Body of pancreas (tissue), 4 donors: ENCODE measurements around the gene INTS3.

Experiments used
- CTCF ChIP-seq, 7 experiments: fragments of 450-650 bp in 4 of 7; fragments of 200-600 bp in 3 of 7; sonication (generic) in 3 of 7; IDR thresholded peaks; one replicate each; pipeline ENCODE4 v1.5.1; 2016 to 2019; ENCODE audit warnings: antibody characterized with exemption in 7 of 7
- POLR2A ChIP-seq, 3 donors: fragments of 450-650 bp; IDR thresholded peaks; one replicate each; pipeline ENCODE4 v1.6.1; 2016; ENCODE audit warnings: antibody characterized with exemption in 3 of 3, mild to moderate bottlenecking in 2 of 3

DNA sequence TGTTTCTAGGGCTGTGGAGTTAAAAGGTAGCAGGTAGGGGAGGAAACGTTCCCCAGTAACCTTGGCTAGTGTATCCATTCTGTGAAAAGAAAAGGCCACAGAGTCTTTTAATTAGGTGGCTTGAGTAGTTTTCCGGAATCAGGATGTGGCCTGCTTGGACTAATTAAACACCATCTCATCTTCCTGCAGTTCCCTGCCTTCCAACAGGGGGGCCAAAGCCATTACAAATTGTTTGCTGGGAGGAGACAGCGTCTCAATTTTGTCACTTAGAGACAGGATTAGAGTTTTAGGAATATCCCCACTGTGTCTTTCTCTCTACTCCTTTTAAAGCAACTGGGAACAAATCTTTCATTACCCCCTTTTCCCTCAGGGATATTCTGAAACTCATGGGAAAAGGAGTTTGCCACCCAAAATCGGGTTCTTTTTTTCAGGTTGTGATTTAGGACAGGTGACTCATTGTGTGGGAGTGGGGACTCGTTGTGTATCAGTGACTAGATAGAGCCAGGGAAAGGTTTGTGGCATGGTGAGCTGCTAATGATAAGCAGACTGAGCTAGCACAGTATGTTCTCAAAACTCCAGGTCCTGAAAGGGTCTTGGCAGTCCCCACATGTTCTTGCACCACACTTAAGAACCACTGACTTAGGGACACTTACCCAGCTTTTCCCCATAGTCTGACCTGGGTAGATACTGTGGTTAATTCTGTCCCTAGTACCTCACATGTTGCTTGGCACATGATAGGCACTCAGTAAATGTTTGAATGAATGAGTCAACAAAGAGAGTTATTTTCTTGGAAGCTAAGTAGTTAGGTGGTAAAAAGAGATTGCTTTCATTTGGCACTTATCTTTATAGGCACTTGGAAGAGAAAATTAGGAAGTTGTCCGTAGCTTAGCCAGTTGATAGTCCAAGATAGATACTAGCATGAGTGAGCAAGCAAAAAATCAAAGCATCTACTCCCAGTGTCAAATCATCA is 22.5 kb downstream of the INTS3 start:
- TF ChIP-seq POLR2A (IDR thresholded peaks at IDR 0.05) = no peak
- TF ChIP-seq CTCF (IDR thresholded peaks at IDR 0.05) = no peak
